ENCODE results near the gene VKORC1.

Gene VKORC1

DNA sequence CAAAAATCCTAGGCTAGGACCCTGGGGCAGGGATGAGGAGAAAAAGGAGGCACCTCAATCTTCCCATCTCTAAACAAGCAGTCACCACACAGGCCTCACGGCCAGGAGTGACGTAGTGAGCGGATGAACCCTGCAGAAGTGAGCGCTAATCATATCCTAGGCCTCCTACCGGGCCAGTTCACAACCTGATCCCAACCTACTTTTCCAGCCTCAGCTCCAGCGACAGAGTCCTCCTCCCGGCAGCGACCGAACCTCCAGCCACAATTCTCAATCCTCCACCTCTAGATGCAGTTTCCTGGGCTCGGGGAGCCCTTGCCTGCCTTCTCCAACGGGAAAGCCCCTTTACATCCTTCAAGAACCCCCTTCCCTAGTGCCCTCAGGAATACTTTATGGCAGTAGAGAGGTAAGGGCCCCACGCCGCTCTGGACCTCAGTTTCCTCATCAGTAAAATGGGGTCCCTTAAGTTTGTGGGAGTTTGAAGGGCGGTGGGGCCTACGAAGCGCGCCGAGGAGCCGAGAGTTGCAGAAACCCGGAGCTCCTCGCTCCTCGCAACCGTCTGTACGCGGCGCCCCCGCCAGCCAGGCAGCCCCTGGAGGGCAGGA is 22.0 kb downstream of the VKORC1 start:
- TF ChIP-seq, protein P1, sequence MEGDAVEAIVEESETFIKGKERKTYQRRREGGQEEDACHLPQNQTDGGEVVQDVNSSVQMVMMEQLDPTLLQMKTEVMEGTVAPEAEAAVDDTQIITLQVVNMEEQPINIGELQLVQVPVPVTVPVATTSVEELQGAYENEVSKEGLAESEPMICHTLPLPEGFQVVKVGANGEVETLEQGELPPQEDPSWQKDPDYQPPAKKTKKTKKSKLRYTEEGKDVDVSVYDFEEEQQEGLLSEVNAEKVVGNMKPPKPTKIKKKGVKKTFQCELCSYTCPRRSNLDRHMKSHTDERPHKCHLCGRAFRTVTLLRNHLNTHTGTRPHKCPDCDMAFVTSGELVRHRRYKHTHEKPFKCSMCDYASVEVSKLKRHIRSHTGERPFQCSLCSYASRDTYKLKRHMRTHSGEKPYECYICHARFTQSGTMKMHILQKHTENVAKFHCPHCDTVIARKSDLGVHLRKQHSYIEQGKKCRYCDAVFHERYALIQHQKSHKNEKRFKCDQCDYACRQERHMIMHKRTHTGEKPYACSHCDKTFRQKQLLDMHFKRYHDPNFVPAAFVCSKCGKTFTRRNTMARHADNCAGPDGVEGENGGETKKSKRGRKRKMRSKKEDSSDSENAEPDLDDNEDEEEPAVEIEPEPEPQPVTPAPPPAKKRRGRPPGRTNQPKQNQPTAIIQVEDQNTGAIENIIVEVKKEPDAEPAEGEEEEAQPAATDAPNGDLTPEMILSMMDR (IDR thresholded peaks at IDR 0.05; ENCODE audit: low read length, missing control alignments) = no peak
- peak overlapping the region; percentile 99 for H3K4me3 ChIP-seq (replicated peaks; ENCODE audit: low read depth, low read length)
- DNase-seq (ENCODE audit: low read depth) = peak; percentile 45

DNA sequence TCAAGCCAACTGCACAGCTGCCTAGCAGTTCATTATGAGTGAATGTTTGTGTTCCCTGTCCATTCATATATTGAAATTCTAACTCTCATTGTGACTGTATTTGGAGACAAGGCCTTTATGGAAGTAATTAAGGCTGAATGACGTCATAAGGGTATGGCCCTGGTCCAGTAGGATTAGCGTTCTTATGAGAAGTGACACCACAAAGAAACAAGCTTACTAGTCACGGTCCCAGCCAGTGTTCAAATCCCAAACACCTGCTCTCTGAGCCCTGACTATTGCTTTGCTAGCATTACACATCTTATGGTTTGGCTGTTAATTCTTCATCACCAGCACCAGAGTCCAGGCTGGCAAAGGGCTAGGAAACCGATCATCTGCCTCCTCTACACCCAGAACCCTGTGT is 22.7 kb downstream of the VKORC1 start:
- TF ChIP-seq, protein P1 (IDR thresholded peaks at IDR 0.05; ENCODE audit: low read length, missing control alignments) = no peak
- H3K4me3 ChIP-seq (replicated peaks; ENCODE audit: low read depth, low read length) = peak overlapping the region; percentile 99
- DNase-seq (ENCODE audit: low read depth) = peak; percentile 52

- no peak overlapping the region for H3K4me3 ChIP-seq (replicated peaks; ENCODE audit: low read depth, low read length)
- TF ChIP-seq, protein P1 (IDR thresholded peaks at IDR 0.05; ENCODE audit: low read length, missing control alignments) = no peak
- no peak for DNase-seq (ENCODE audit: low read depth)
Measured at GRCh38 chr16:31067342-31067741, 27.3 kb downstream of the VKORC1 start.

- no peak overlapping the region for H3K4me3 ChIP-seq (replicated peaks; ENCODE audit: low read depth, low read length)
- TF ChIP-seq, protein P1 (IDR thresholded peaks at IDR 0.05; ENCODE audit: low read length, missing control alignments) = no peak
- DNase-seq (ENCODE audit: low read depth) = peak; percentile 90
Measured at GRCh38 chr16:31064882-31065461, 29.6 kb downstream of the VKORC1 start.

DNA sequence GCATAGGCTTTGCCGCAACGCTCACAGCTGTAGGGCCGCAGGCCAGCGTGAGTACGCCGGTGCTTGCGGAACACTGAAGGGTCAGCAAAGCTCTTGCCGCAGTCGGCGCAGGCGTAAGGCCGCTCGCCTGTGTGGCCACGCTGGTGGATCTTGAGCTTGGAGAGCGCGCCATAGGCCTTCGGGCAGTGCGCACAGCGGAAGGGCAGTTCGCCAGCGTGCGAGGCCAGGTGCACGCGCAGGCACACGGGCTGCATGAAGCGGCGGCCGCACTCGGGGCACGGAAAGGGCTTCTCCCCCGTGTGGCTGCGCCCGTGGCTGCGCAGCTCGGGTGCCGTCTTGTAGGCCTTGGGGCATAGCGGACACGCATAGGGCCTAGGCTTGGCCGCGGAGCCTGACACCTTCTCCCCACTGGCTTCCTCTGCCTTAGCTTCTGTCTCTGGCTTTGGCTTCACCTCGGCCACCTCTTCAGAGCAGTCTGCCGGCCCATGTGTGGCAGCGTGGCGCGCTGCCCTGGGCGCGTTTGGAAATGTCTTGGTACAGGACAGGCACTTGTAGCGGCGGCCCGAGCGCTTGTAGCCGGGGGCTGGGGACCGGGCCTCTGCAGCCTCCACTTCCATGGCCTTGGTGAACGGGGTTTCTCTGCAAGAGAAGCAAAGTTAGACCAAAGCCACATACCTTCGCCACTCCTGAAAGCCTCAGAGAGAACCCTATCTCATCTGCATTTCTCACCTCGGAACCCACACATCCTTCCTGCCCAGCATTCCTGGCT is 30.6 kb downstream of the VKORC1 start:
- TF ChIP-seq, protein P1 (IDR thresholded peaks at IDR 0.05; ENCODE audit: low read length, missing control alignments) = no peak
- no peak overlapping the region for H3K4me3 ChIP-seq (replicated peaks; ENCODE audit: low read depth, low read length)
- no peak for DNase-seq (ENCODE audit: low read depth)

- DNase-seq (ENCODE audit: low read depth) = no peak
- TF ChIP-seq, protein P1 (IDR thresholded peaks at IDR 0.05; ENCODE audit: low read length, missing control alignments) = no peak
- H3K4me3 ChIP-seq (replicated peaks; ENCODE audit: low read depth, low read length) = no peak overlapping the region
Measured at GRCh38 chr16:31063495-31063842, 31.1 kb downstream of the VKORC1 start.
